GM18909 (cell line): ENCODE results near the gene TMPRSS9.

Experiments
- ATAC-seq: cut with Tn5 transposase; IDR thresholded peaks from one replicate; pipeline ENCODE4 v1.9.1; 2021; ENCODE audit warnings: mild to moderate bottlenecking; ENCODE audit not compliant: unreplicated experiment, poor library complexity

Gene TMPRSS9

GRCh38 chr19:2359992-2360685 lies at the start of gene TMPRSS9:
Gene TMPRSS9 (plus strand): TSS chr19:2360265. CDS start chr19:2389786, 29,521 bp downstream.
- ATAC-seq, result no peak

- ATAC-seq, result no peak
These were observed 49.0 kb upstream of the TMPRSS9 start for GRCh38 chr19:2311093-2311492.

DNA sequence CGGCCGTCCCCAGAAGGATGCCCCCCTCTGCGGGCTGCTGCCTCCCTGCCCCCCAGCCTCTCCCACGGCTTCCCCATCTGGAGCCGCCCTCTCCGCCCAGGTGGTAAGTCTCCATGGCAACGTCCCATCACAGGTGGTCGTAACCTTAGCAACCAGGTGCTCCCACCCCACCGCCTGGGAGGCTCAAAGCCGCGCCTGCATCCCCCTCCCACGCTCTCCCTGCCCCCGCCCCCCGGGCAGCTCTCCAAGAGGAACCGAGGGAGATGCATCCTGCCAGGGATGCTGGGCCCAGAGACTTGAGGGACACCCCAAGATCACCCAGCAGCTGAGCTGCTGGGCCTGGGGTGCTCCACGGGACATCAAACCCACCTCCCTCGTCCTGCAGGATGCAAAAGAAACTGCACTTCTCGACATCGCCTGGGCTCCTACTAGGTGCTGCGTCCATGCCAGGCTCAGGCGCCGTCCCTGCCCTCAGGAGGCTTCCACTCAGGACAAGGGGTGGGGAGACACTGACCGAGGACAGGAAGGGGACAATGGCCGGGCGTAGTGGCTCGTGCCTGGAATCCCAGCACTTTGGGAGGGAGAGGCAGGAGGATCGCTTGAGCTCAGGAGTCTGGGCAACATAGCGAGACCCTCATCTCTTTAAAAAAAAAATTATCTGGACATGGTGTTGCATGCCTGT lies 47.1 kb upstream of the TMPRSS9 start:
- no peak for ATAC-seq

GRCh38 chr19:2315121-2315817 lies 44.8 kb upstream of the TMPRSS9 start:
- ATAC-seq, result no peak

DNA sequence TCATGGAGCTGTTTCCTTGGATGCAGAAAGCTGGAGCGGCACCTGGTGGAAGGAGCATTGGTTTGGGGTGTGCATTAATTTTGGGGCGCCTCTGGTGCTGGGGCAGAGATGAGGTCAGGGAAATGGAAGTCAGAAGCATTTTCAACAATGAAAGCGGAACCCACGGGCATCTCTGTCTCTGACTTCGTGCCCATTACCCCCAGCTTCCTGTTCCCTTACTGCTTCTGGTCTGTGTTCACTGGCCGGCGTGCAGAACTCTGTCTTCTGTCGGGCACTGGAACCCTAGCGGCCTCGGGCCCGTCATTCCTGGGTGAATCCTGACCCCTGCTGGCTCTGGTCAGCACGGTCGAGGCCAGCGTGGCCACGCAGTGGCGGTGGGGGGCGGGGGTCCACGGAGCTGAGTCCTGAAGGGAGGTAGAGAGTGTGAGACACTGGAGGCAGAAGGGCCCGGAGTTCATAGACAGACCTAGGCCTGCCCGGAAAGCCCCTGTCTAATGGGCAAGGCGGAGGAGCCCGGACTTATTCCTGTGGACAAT lies 44.2 kb upstream of the TMPRSS9 start:
- ATAC-seq, result no peak

DNA sequence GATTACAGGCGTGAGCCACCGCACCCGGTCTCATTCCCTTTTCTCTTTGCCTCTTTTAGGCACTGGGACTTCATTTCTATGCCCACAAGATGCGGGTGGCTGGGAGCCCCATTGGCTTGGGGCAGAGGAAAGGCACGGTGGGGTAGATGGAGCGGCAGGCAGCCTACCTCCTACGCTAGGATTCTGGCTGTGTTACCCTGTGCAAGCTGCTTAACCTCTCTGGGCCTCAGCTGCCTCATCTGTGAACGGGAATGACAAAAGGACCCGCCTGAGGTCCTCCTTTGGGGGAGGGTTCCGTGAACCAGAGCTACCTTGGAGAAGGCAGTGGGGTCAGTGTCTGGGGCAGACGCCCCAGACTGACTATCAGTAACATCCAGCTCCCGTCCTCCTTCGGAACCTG lies 42.8 kb upstream of the TMPRSS9 start:
- ATAC-seq, result no peak

DNA sequence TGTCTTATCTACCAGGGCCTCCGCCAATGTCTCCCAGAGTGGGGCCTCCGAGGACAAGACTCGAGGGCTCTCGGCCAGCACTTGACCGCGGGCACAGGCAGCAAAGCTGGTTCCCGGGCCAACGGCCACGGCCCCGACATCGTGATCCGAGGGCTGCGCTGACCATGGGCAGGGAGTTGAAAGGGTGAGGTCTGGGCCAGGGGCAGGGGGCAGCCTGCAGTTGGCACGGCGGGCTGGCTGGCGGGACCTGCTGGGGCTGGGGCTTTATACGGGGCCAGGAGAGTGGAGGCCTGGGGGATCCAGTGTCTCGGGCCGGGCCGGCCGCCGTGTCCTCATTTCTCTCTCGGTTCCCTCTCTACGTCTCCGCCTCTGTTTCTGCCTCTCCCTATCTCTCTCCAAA lies 42.3 kb upstream of the TMPRSS9 start:
- no peak for ATAC-seq

DNA sequence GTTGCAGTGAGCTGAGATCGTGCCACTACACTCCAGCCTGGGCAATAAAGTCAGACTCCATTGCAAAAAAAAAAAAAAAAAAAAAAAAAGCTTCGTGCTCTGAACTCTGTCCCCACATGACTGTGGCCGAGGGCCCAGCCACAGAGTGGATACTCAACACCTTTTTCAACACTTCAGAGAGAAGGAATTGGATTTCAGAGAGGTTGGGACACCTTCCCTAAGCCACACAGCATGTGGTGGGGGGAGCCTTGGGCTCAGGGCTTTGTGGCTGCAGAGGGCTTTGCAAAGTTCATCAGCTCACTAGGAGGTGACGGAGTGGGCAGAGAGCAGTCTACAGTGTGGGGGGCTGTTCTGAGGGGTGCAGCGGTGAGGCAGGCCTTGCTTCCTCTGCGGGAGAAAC lies 41.1 kb upstream of the TMPRSS9 start:
- ATAC-seq, result no peak

GRCh38 chr19:2319551-2319950 lies 40.5 kb upstream of the TMPRSS9 start:
- no peak for ATAC-seq

GRCh38 chr19:2320049-2320448 lies 40.0 kb upstream of the TMPRSS9 start:
- no peak for ATAC-seq

DNA sequence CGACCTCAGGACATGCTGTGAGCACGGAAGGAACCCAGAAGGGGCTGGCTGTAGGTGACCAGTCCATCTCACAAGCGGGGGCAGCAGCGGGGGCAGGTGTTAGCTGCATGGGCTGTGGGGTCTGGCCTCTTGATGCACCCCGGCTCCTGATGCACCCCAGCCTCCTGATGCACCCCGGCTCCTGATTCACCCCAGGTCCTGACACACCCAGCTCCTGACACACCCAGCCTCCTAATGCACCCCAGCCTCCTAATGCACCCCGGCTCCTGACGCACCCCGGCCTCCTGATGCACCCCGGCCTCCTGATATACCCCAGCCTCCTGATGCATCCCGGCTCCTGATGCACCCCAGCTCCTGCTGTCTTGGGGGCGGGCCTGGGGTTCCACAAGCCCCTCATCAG lies 39.1 kb upstream of the TMPRSS9 start:
- ATAC-seq, result no peak

GRCh38 chr19:2321565-2322283 lies 38.3 kb upstream of the TMPRSS9 start:
- ATAC-seq, result no peak

- ATAC-seq, result no peak
These were observed 36.4 kb upstream of the TMPRSS9 start for GRCh38 chr19:2323707-2324106.

- ATAC-seq, result no peak
These were observed 35.7 kb upstream of the TMPRSS9 start for GRCh38 chr19:2324220-2324948.

- ATAC-seq, result no peak
These were observed 34.6 kb upstream of the TMPRSS9 start for GRCh38 chr19:2325281-2326046.

DNA sequence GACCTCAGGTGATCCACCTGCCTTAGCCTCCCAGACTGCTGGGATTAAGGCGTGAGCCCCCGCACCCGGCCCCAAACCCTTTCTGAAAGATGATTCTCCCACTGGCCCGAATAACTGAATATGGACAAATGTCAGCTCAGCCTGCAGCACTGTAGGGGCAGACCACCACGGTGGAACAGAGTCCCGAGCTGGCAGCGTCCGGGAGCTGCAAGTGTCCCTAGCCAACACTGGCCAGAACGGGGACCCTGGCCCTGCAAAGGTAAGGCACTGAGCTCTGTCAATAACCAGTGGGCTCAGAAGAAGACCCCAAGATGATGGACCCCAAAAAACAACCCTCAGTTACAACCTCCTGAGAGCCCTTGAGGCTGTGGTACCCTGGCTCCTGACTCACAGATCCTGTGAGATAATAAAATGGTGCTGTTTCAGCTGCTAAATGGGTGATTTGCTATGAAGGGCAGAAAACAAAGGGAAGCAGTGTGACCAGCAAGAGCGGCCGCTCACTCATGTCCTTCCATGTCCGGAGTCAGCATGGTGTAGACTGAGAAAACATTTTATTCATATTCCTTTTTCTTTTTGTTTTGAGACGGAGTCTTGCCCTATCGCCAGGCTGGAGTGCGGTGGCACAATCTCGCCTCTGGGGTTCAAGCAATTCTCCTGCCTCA lies 33.2 kb upstream of the TMPRSS9 start:
- ATAC-seq, result no peak

- no peak for ATAC-seq
These were observed 32.2 kb upstream of the TMPRSS9 start for GRCh38 chr19:2327773-2328400.
